Measurements from ENCODE around the gene SLC38A1. TPM values are rescaled to one million over a fixed set of nuclear protein-coding genes. Genes with fewer than 3 reads are reported as not detected.

The SLC38A1 gene
- polyA plus RNA-seq, 1 of the 3 experiments (the other 2 are of a cell fraction): 20.7 TPM

- TF ChIP-seq USF2 (IDR thresholded peaks at IDR 0.05; ENCODE audit: borderline replicate concordance, low read depth, low read length): no peak
- TF ChIP-seq JUND (IDR thresholded peaks at IDR 0.05): no peak
- no peak for TF ChIP-seq NRF1 (IDR thresholded peaks at IDR 0.05; ENCODE audit: low read depth, low read length)
- TF ChIP-seq MXI1 (IDR thresholded peaks at IDR 0.05; ENCODE audit: low read depth, low read length): no peak
- TF ChIP-seq ELF1 (IDR thresholded peaks at IDR 0.05): no peak
- TF ChIP-seq, protein P1, sequence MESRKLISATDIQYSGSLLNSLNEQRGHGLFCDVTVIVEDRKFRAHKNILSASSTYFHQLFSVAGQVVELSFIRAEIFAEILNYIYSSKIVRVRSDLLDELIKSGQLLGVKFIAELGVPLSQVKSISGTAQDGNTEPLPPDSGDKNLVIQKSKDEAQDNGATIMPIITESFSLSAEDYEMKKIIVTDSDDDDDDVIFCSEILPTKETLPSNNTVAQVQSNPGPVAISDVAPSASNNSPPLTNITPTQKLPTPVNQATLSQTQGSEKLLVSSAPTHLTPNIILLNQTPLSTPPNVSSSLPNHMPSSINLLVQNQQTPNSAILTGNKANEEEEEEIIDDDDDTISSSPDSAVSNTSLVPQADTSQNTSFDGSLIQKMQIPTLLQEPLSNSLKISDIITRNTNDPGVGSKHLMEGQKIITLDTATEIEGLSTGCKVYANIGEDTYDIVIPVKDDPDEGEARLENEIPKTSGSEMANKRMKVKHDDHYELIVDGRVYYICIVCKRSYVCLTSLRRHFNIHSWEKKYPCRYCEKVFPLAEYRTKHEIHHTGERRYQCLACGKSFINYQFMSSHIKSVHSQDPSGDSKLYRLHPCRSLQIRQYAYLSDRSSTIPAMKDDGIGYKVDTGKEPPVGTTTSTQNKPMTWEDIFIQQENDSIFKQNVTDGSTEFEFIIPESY (IDR thresholded peaks at IDR 0.05; ENCODE audit: borderline replicate concordance, low read depth): no peak
- no peak for TF ChIP-seq EZH2phosphoT487 (IDR thresholded peaks at IDR 0.05; ENCODE audit: borderline replicate concordance, low read depth)
Measured at GRCh38 chr12:46244997-46245396, 23.8 kb downstream of the SLC38A1 start (continued).

DNA sequence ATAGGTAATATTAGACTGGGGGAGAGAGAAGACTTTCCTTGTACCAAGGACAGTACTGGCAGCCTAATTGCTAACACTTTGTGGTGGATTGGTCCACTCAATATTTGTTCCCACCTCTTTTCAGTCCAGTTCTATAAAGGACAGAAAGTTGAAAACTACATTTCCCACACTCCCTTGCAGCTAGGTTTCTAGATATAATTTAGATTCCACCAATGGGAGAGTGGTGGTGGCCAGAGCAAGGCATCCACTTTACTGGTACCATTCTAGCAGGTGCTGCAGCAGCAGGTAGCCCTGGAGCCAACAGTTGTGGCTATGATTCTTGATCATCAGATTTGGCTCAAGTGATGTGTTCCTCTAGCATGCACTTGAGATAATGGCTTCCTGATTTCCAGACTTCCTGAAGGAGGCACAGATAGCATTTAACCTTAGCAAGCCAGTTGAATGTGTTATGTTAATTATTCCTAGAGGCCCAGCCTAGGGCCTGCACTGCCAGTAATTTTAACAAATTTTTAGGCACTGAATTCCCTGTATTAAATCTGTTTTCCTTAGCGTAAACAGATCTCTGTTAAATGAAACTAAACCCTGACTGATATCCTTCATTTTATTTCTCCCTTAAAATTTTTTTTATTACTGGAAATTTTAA is 24.4 kb downstream of the SLC38A1 start:
- Histone ChIP-seq H3K4me1 (ENCODE audit: control insufficient read depth in 1 of 2, insufficient read depth in 2 of 2, low read depth in 1 of 2, low read length in 1 of 2) (no peaks in the 10 kb centered on the region), H3K4me3 (ENCODE audit: low read depth in 2 of 2, low read length in 1 of 2) (no peak overlapping the region), H3K36me3 (replicated peaks in 1 of 2; ENCODE audit: control insufficient read depth in 1 of 2, insufficient read depth in 2 of 2, low read length in 1 of 2) (peaks cover 28 to 64% of the 10 kb centered on the region in 2 experiments), H3K79me2 (ENCODE audit: insufficient read depth) (peaks cover 90% of the 10 kb centered on the region), H3K9ac (no peak overlapping the region), H3K9me3 (no peaks in the 10 kb centered on the region), H3F3A (replicated peaks; ENCODE audit: insufficient read depth) (no peaks in the 10 kb centered on the region), H3K27ac (ENCODE audit: low read depth in 2 of 2, low read length in 1 of 2) (no peak overlapping the region), H3K9me2 (no peaks in the 10 kb centered on the region), H3K4me2 (no peak overlapping the region), H3K27me3 (ENCODE audit: insufficient read depth) (no peaks in the 10 kb centered on the region), H4K20me1 (ENCODE audit: insufficient read depth) (peaks cover 20% of the 10 kb centered on the region), H2AFZ (ENCODE audit: low read depth) (no peak overlapping the region)
- 97% methylated on average over 1 of the region's 1 CpG for WGBS (ENCODE audit: low lambda C conversion rate)
- no peak for TF ChIP-seq EZH2phosphoT487 (IDR thresholded peaks at IDR 0.05; ENCODE audit: borderline replicate concordance, low read depth)
- TF ChIP-seq, protein P1 (IDR thresholded peaks at IDR 0.05; ENCODE audit: borderline replicate concordance, low read depth): no peak
- no peak for TF ChIP-seq TAF1 (IDR thresholded peaks at IDR 0.05; ENCODE audit: borderline replicate concordance, low read depth, low read length)
- no peak for TF ChIP-seq TEAD4 (IDR thresholded peaks at IDR 0.05; ENCODE audit: borderline replicate concordance, insufficient read depth)
- TF ChIP-seq RAD21 (IDR thresholded peaks at IDR 0.05; ENCODE audit: low read length): no peak
- no peak for TF ChIP-seq CHD2 (IDR thresholded peaks at IDR 0.05; ENCODE audit: low read length, partially characterized antibody)
- CTCF ChIA-PET: interaction anchor here (1.0 kb wide), 1 partner anchor 19 kb away, joined by 3 read pairs; no protein-coding TSS in a partner anchor
- POLR2A ChIA-PET: no interaction called here
- DNase-seq: no peak

All from SK-N-SH (cell line).